ENCODE results near the gene HHAT.

The HHAT gene

GRCh38 chr1:210360852-210361477 is 32.3 kb downstream of the HHAT start:
- no peak for DNase-seq

- no peak for DNase-seq
Measured at GRCh38 chr1:210361665-210362064, 33.0 kb downstream of the HHAT start.

DNA sequence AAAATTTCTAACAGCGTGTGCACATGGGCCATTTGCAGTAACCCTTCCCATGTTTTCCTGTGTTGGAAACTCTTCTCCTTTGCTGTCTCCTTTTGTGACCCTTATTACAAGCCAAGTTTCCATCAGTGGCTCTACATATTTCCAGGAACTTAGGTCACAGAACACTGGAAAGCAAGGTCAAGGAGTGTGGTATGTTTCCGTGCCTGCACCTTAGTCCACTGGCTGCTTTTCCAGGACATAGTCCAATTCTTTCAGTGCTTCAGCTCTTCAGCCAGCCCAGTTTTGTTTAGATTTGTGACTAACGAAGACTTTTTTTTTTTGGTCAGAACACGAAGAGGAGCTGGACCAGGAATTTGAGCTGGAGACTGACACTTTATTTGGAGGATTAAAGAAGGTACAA is 33.8 kb downstream of the HHAT start:
- no peak for DNase-seq

GRCh38 chr1:210363119-210363518 is 34.4 kb downstream of the HHAT start:
- no peak for DNase-seq

DNA sequence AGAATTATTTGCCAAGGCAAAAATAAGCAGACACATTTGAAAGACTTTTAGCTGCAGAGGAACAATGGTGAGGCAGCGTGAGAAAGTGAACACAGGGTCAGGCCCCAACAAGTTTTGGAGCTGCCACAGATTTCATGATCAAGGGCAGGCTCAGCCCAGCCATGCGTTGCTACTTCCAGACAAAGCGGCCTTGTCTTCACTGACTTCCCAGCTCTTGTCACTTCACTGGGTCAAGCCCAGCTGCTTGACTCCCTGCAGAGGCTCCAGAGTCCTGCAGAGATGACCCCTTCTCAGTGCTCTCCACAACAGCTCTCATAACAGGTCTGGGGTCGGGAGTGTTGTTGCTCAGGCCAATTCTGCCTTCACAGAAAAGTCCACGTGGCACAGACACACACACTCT is 35.8 kb downstream of the HHAT start:
- DNase-seq: no peak

DNA sequence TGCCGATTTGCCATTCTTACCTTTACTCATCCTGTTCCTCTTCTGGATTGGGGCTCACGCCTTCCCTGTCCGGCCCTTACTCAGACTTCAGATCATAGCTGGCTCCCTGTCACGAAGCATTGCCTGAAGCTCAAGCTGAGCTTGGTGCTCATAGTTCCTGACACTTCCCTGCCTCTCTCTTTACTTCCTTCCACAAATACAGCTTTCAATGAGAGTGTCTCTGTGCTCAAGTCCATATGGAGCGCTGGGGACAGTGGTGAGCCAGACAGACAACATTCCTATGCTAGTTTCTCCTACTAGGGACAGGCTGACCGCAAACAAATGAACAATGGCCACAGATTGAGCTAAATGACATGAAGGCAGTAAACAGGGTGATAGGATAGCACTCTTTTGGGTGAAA is 38.1 kb downstream of the HHAT start:
- no peak for DNase-seq

DNA sequence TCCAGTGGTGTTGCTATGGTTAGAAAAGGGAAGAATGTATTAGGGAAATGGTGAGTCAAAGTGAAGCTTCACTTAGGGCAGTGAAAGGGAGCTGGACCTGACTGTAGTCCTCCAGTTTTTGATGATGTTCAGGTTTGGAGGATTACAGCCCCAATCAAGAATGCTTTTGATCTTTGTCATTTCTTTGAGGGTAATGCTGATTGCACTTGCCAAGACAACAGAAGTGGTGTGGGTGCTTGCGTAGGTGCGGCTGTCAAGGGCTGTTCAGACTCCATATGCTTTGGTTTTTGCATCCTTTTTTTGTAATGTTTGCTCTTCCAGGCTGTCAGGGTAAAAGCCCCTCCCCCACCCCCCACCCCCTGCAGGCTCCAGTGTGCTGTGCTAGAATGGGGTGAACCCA is 38.9 kb downstream of the HHAT start:
- DNase-seq: no peak

GRCh38 chr1:210369425-210369824 is 40.7 kb downstream of the HHAT start:
- DNase-seq: no peak

GRCh38 chr1:210371916-210372315 is 43.2 kb downstream of the HHAT start:
- DNase-seq: no peak

DNA sequence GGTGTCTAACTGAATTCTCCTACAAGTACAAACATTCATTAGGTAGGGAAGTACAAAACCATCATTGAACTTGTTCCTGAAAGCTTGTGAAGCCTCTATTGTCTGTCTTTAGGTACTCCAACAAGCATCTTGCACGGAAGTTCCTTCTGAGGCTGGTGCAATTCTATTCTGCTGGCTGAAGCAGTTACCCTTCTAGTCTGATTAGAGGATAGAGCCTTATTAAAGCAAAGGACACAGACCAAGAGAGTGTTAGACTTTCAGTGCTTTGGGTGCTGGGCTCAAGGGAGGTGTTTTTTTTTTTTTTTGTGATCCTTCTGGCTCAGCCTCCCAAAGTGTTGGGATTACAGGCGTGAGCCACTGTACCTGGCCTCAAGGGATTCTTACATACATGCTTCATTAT is 43.8 kb downstream of the HHAT start:
- DNase-seq: no peak

- DNase-seq: no peak
Measured at GRCh38 chr1:210372931-210373627, 44.4 kb downstream of the HHAT start.

GRCh38 chr1:210373628-210373877 is 44.9 kb downstream of the HHAT start:
- DNase-seq: no peak

GRCh38 chr1:210373878-210374599 is 45.3 kb downstream of the HHAT start:
- DNase-seq: peak; percentile 88

GRCh38 chr1:210374600-210374953 is 45.9 kb downstream of the HHAT start:
- DNase-seq: no peak

- no peak for DNase-seq
Measured at GRCh38 chr1:210376836-210377372, 48.2 kb downstream of the HHAT start.

GRCh38 chr1:210377731-210378333 is 49.1 kb downstream of the HHAT start:
- DNase-seq: no peak

GRCh38 chr1:210378736-210379135 is 50.0 kb downstream of the HHAT start:
- DNase-seq: no peak

DNA sequence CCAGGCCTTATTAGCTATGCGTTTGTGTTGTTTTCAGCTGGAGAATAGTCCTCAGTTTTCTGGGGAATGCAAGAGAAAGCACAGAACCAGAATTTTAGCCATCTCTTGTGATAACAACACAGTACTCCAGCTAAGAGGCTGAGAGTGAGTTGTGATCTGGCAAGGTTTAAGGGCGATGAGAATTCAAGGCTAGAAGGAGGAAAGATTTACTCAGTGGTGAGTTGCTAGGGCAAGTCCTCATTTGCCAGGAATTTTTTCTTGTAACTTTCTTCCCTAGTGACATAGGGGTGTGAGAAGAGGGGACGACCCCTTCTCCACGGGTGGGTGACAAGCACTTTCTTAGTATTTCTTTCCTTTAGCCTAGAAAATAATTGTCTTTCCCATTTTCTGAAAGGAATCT is 53.2 kb downstream of the HHAT start:
- no peak for DNase-seq

GRCh38 chr1:210384625-210385024 is 55.9 kb downstream of the HHAT start:
- DNase-seq: no peak

GRCh38 chr1:210385228-210385627 is 56.5 kb downstream of the HHAT start:
- DNase-seq: no peak

DNA sequence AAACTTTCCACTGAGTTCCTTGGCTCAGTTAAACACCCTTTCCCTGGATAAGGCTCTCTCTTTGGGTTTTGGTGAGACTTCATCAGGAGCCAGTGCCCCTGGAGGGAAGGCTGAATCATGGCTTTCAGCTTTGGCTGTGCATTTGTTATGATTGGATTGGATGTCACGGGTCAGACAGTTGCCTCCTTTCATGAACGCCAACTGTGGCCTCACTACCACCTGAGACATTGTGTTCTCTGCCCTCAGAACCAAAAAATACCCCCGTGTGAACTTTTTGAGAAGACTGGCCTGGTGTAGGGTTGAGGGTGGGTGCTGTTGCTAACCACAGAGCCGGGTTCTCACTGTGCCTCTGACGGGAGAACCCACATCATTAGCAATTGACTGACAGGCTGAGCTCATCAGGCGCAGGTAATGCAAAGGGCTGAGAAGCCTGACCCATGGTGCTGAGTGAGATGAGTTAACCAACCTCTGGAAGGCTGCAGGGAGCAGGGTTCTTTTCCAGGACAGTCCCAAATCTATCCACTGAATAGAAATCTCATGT is 65.6 kb downstream of the HHAT start:
- DNase-seq: no peak

GRCh38 chr1:210396541-210396940 is 67.8 kb downstream of the HHAT start:
- DNase-seq: no peak

- DNase-seq: no peak
Measured at GRCh38 chr1:210397252-210397651, 68.5 kb downstream of the HHAT start.

- no peak for DNase-seq
Measured at GRCh38 chr1:210397681-210398080, 69.0 kb downstream of the HHAT start.

Data from activated effector memory CD4-positive, alpha-beta T cell treated with anti-CD3 and anti-CD28 coated beads, Interleukin-2, amount 50 U/mL, for 16 hours (primary cell).